ENCODE measurements around the gene RPS19BP1. TPM values are rescaled to one million over a fixed set of nuclear protein-coding genes. Genes with fewer than 3 reads are reported as not detected.

Gene RPS19BP1
- total and polyA plus RNA-seq, 2 of the 8 experiments (the other 6 are each of a cell fraction or from before 2014, with no cell fraction given): 77.9 to 97.9 TPM

DNA sequence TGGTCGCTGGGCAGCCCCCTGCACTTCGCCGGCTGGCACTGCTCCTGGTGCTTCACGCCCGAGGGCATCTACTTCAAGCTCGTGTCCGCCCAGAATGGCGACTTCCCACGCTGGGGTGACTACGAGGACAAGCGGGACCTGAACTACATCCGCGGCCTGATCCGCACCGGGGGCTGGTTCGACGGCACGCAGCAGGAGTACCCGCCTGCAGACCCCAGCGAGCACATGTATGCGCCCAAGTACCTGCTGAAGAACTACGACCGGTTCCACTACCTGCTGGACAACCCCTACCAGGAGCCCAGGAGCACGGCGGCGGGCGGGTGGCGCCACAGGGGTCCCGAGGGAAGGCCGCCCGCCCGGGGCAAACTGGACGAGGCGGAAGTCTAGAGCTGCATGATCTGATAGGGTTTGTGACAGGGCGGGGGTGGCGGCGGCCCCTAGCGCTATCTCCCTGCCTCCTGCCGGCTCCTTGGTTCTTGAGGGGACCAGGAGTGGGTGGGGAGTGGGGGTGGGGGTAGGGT, 43.9 kb downstream of the RPS19BP1 start (continued):
- TF ChIP-seq, protein P1, sequence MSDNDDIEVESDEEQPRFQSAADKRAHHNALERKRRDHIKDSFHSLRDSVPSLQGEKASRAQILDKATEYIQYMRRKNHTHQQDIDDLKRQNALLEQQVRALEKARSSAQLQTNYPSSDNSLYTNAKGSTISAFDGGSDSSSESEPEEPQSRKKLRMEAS (IDR thresholded peaks at IDR 0.05): no peak
